NCI-H2196 (cell line): ENCODE results near the gene MBD3L5.
"Not testable (repeated sequence)": the region's sequence is repeated elsewhere in the genome, so short reads cannot be mapped to it uniquely, and the experiment has no call there.

Experiments used
- DNase-seq: peaks from one replicate; lab custom pipeline; 2025; ENCODE audit not compliant: unreplicated experiment; lab: John Stamatoyannopoulos, UW

Gene MBD3L5

GRCh38 chr19:7030278-7030677 is at the start of gene MBD3L5:
Gene MBD3L5, plus strand, starts transcription at chr19:7030578. Its CDS starts 34 bp downstream, at chr19:7030612.
- not testable (repeated sequence) for DNase-seq

- no peak for DNase-seq
Measured at GRCh38 chr19:6983448-6983847, 46.9 kb upstream of the MBD3L5 start.

- DNase-seq = no peak
Measured at GRCh38 chr19:6987850-6988249, 42.5 kb upstream of the MBD3L5 start.

GRCh38 chr19:6988257-6988656 is 42.1 kb upstream of the MBD3L5 start:
- no peak for DNase-seq

GRCh38 chr19:6995054-6995453 is 35.3 kb upstream of the MBD3L5 start:
- DNase-seq = no peak

- DNase-seq = no peak
Measured at GRCh38 chr19:6996810-6997209, 33.6 kb upstream of the MBD3L5 start.

- DNase-seq = no peak
Measured at GRCh38 chr19:6997679-6998445, 32.5 kb upstream of the MBD3L5 start.

- DNase-seq = no peak
Measured at GRCh38 chr19:6999933-7000332, 30.4 kb upstream of the MBD3L5 start.

- no peak for DNase-seq
Measured at GRCh38 chr19:7000333-7000732, 30.0 kb upstream of the MBD3L5 start.

- DNase-seq = no peak
Measured at GRCh38 chr19:7000816-7001215, 29.6 kb upstream of the MBD3L5 start.

- peak; percentile 62 for DNase-seq
Measured at GRCh38 chr19:7004313-7004931, 26.0 kb upstream of the MBD3L5 start.

GRCh38 chr19:7006135-7006704 is 24.2 kb upstream of the MBD3L5 start:
- DNase-seq = no peak

- no peak for DNase-seq
Measured at GRCh38 chr19:7007859-7008258, 22.5 kb upstream of the MBD3L5 start.

- no peak for DNase-seq
Measured at GRCh38 chr19:7010722-7011593, 19.4 kb upstream of the MBD3L5 start.

- DNase-seq = no peak
Measured at GRCh38 chr19:7013678-7014077, 16.7 kb upstream of the MBD3L5 start.

GRCh38 chr19:7018828-7019227 is 11.6 kb upstream of the MBD3L5 start:
- DNase-seq = no peak

- DNase-seq = not testable (repeated sequence)
Measured at GRCh38 chr19:7021331-7021730, 9.0 kb upstream of the MBD3L5 start, which contains the start of gene MBD3L2B. Gene MBD3L2B, minus strand, starts transcription at chr19:7021431. Its CDS starts 34 bp downstream, at chr19:7021397.

- not testable (repeated sequence) for DNase-seq
Measured at GRCh38 chr19:7028790-7029189, 1.6 kb upstream of the MBD3L5 start.

GRCh38 chr19:7040079-7040478 is 9.7 kb downstream of the MBD3L5 start, which contains the start of gene MBD3L4:
Gene MBD3L4, minus strand, starts transcription at chr19:7040179. Its CDS starts 35 bp downstream, at chr19:7040144.
- DNase-seq = not testable (repeated sequence)

GRCh38 chr19:7041563-7041962 is 11.2 kb downstream of the MBD3L5 start:
- DNase-seq = not testable (repeated sequence)

- DNase-seq = not testable (repeated sequence)
Measured at GRCh38 chr19:7049021-7049420, 18.6 kb downstream of the MBD3L5 start, which contains the start of gene MBD3L2. Gene MBD3L2, plus strand, starts transcription at chr19:7049321. Its CDS starts 53 bp downstream, at chr19:7049374.
